Activated naive CD4-positive, alpha-beta T cell treated with anti-CD3 and anti-CD28 coated beads, Interleukin-2, amount 50 U/mL, for 24 hours (primary cell): ENCODE data around the gene SFRP4.
"Not testable (repeated sequence)": the region's sequence is repeated elsewhere in the genome, so short reads cannot be mapped to it uniquely, and the experiment has no call there.

Source experiments
- H3K27ac Mint-ChIP-seq: one replicate; pipeline ENCODE4 v1.8.0; 2021; ENCODE audit warnings: mild to moderate bottlenecking, mixed read lengths
- H3K27me3 Mint-ChIP-seq: one replicate; pipeline ENCODE4 v1.8.0; 2021; ENCODE audit warnings: mixed read lengths
- H3K36me3 Mint-ChIP-seq: one replicate; pipeline ENCODE4 v1.8.0; 2021; ENCODE audit warnings: mixed read lengths
- H3K4me1 Mint-ChIP-seq: one replicate; pipeline ENCODE4 v1.8.0; 2021; ENCODE audit warnings: mixed read lengths
- H3K4me3 Mint-ChIP-seq: one replicate; pipeline ENCODE4 v1.8.0; 2021; ENCODE audit warnings: mild to moderate bottlenecking, mixed read lengths
- H3K9me3 Mint-ChIP-seq: one replicate; pipeline ENCODE4 v1.8.0; 2021; ENCODE audit warnings: mixed read lengths

The SFRP4 gene

GRCh38 chr7:37916673-37917660 is at the start of gene SFRP4:
Gene SFRP4, minus strand, starts transcription at chr7:37916817. Its CDS starts 280 bp downstream, at chr7:37916537.
- Mint-ChIP-seq H3K4me1 (peaks cover 17% of the 10 kb centered on the region), H3K4me3 (no peak within 1 kb of the TSS), H3K36me3 (no peaks in the 10 kb centered on the region), H3K27ac (no peak within 1 kb of the TSS), H3K27me3 (peaks cover 51% of the 10 kb centered on the region), H3K9me3 (no peaks in the 10 kb centered on the region)

- Mint-ChIP-seq H3K4me1 (no peaks in the 10 kb centered on the region), H3K4me3 (no peak overlapping the region)
Measured at GRCh38 chr7:37964196-37964595, 47.6 kb upstream of the SFRP4 start.

GRCh38 chr7:37961251-37961650 is 44.6 kb upstream of the SFRP4 start:
- H3K27me3 Mint-ChIP-seq: peaks cover 2% of the 10 kb centered on the region
- H3K36me3 Mint-ChIP-seq: no peaks in the 10 kb centered on the region
- H3K9me3 Mint-ChIP-seq: no peaks in the 10 kb centered on the region
- H3K4me3 Mint-ChIP-seq: no peak overlapping the region
- H3K27ac Mint-ChIP-seq: no peak overlapping the region
- no peaks in the 10 kb centered on the region for H3K4me1 Mint-ChIP-seq

More at GRCh38 chr7:37964196-37964595, 47.6 kb upstream of the SFRP4 start:
- H3K27ac Mint-ChIP-seq: no peak overlapping the region
- no peaks in the 10 kb centered on the region for H3K9me3 Mint-ChIP-seq
- H3K36me3 Mint-ChIP-seq: no peaks in the 10 kb centered on the region
- no peaks in the 10 kb centered on the region for H3K27me3 Mint-ChIP-seq

- H3K27me3 Mint-ChIP-seq: peaks cover 2% of the 10 kb centered on the region
- no peaks in the 10 kb centered on the region for H3K9me3 Mint-ChIP-seq
- H3K27ac Mint-ChIP-seq: no peak overlapping the region
- H3K4me3 Mint-ChIP-seq: no peak overlapping the region
- H3K4me1 Mint-ChIP-seq: no peaks in the 10 kb centered on the region
- H3K36me3 Mint-ChIP-seq: no peaks in the 10 kb centered on the region
Measured at GRCh38 chr7:37960483-37960882, 43.9 kb upstream of the SFRP4 start.

GRCh38 chr7:37957221-37957970 is 40.8 kb upstream of the SFRP4 start:
- H3K27me3 Mint-ChIP-seq: peaks cover 2% of the 10 kb centered on the region
- H3K4me1 Mint-ChIP-seq: no peaks in the 10 kb centered on the region
- H3K9me3 Mint-ChIP-seq: no peaks in the 10 kb centered on the region
- no peaks in the 10 kb centered on the region for H3K36me3 Mint-ChIP-seq
- no peak overlapping the region for H3K27ac Mint-ChIP-seq
- no peak overlapping the region for H3K4me3 Mint-ChIP-seq

GRCh38 chr7:37956791-37957190 is 40.2 kb upstream of the SFRP4 start:
- Mint-ChIP-seq H3K36me3 (no peaks in the 10 kb centered on the region), H3K4me3 (no peak overlapping the region), H3K9me3 (no peaks in the 10 kb centered on the region), H3K27ac (no peak overlapping the region), H3K4me1 (no peaks in the 10 kb centered on the region), H3K27me3 (peaks cover 2% of the 10 kb centered on the region)

- not testable (repeated sequence) for H3K36me3 Mint-ChIP-seq, H3K27me3 Mint-ChIP-seq, H3K4me1 Mint-ChIP-seq, H3K9me3 Mint-ChIP-seq, H3K4me3 Mint-ChIP-seq, H3K27ac Mint-ChIP-seq
Measured at GRCh38 chr7:37954217-37954616, 37.6 kb upstream of the SFRP4 start.

- no peaks in the 10 kb centered on the region for H3K4me1 Mint-ChIP-seq
- no peak overlapping the region for H3K4me3 Mint-ChIP-seq
- no peak overlapping the region for H3K27ac Mint-ChIP-seq
- H3K27me3 Mint-ChIP-seq: peaks cover 1% of the 10 kb centered on the region
- no peaks in the 10 kb centered on the region for H3K9me3 Mint-ChIP-seq
- H3K36me3 Mint-ChIP-seq: no peaks in the 10 kb centered on the region
Measured at GRCh38 chr7:37952240-37952639, 35.6 kb upstream of the SFRP4 start.

GRCh38 chr7:37947941-37948210 is 31.3 kb upstream of the SFRP4 start:
- no peaks in the 10 kb centered on the region for H3K4me1 Mint-ChIP-seq
- no peaks in the 10 kb centered on the region for H3K9me3 Mint-ChIP-seq
- H3K27ac Mint-ChIP-seq: no peak overlapping the region
- H3K4me3 Mint-ChIP-seq: no peak overlapping the region
- no peaks in the 10 kb centered on the region for H3K27me3 Mint-ChIP-seq
- no peaks in the 10 kb centered on the region for H3K36me3 Mint-ChIP-seq

- H3K36me3 Mint-ChIP-seq: no peaks in the 10 kb centered on the region
- H3K4me3 Mint-ChIP-seq: no peak overlapping the region
- no peaks in the 10 kb centered on the region for H3K9me3 Mint-ChIP-seq
- H3K27ac Mint-ChIP-seq: no peak overlapping the region
- H3K4me1 Mint-ChIP-seq: no peaks in the 10 kb centered on the region
- no peaks in the 10 kb centered on the region for H3K27me3 Mint-ChIP-seq
Measured at GRCh38 chr7:37947138-37947940, 30.7 kb upstream of the SFRP4 start.

GRCh38 chr7:37945336-37945735 is 28.7 kb upstream of the SFRP4 start:
- Mint-ChIP-seq H3K27me3 (no peaks in the 10 kb centered on the region), H3K36me3 (no peaks in the 10 kb centered on the region), H3K9me3 (no peaks in the 10 kb centered on the region), H3K27ac (no peak overlapping the region), H3K4me1 (no peaks in the 10 kb centered on the region), H3K4me3 (no peak overlapping the region)

GRCh38 chr7:37944737-37945054 is 28.1 kb upstream of the SFRP4 start:
- Mint-ChIP-seq H3K4me3 (no peak overlapping the region), H3K36me3 (no peaks in the 10 kb centered on the region), H3K27ac (no peak overlapping the region), H3K4me1 (no peaks in the 10 kb centered on the region), H3K9me3 (peaks cover 4% of the 10 kb centered on the region), H3K27me3 (no peaks in the 10 kb centered on the region)

- Mint-ChIP-seq H3K27me3 (no peaks in the 10 kb centered on the region), H3K4me3 (no peak overlapping the region), H3K9me3 (peaks cover 4% of the 10 kb centered on the region), H3K27ac (no peak overlapping the region), H3K36me3 (no peaks in the 10 kb centered on the region), H3K4me1 (no peaks in the 10 kb centered on the region)
Measured at GRCh38 chr7:37943905-37944736, 27.5 kb upstream of the SFRP4 start.

GRCh38 chr7:37942934-37943610 is 26.5 kb upstream of the SFRP4 start:
- Mint-ChIP-seq H3K27me3 (no peaks in the 10 kb centered on the region), H3K36me3 (no peaks in the 10 kb centered on the region), H3K4me1 (no peaks in the 10 kb centered on the region), H3K4me3 (no peak overlapping the region), H3K27ac (no peak overlapping the region), H3K9me3 (peaks cover 4% of the 10 kb centered on the region)
